GM19324 (cell line): ENCODE data around the gene SSR3.
"Not testable (repeated sequence)": the region's sequence is repeated elsewhere in the genome, so short reads cannot be mapped to it uniquely, and the experiment has no call there.

Experiments
- ATAC-seq: cut with Tn5 transposase; IDR thresholded peaks from one replicate; pipeline ENCODE4 v1.9.1; 2021; ENCODE audit warnings: mild to moderate bottlenecking, moderate library complexity; ENCODE audit not compliant: unreplicated experiment, low FRiP score

Gene SSR3

DNA sequence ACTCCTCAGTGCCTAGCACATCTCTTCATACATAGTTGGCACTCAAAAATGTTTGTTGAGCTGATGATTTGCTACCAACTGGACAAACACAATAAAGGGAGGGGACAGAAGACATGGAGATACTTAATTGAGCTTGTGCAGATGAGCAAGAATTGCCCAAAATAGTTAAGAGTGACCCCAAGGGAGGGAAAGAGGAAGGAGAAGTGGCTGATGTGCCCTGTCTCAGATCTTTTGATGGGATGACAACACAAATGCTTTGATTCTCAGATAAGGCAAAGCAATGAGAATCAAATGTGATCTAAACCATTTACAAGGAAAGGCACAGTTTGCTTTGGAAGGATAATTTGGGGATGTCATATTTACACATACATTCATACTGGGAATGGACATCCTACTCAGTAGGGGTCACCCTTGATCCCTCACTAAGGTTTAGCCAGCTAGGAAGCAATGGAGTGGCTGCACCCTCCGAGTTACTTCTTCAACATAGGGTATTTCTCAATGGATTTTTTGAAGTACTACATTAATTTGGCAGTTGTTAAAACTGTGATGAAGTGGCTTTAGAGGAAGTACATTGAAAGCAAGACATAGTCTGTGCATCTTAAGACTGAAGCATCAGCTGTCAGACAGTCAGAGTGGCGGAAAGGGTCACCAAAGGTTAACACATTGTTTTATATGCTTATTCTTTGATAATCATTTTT, 21.9 kb upstream of the SSR3 start:
- ATAC-seq, result no peak

DNA sequence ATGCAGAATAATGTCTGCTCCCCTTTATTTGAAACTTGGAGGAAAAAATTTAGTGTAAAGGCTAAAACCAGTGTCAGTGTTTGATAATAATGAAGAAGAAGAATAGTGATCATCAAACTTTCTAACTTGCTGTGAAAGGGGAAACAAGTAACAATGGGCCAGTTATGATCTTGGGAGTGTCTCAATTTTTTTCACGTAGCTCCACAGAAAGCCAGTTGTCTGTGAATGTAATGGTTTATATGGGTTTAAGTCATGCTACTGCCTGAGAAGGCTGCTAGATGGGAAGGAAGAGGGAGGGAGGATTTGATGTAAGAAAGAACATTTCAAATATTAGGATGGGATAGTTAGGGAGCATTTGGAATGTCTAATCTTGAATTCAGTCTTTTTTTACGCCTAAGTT, 21.1 kb upstream of the SSR3 start:
- no peak for ATAC-seq

DNA sequence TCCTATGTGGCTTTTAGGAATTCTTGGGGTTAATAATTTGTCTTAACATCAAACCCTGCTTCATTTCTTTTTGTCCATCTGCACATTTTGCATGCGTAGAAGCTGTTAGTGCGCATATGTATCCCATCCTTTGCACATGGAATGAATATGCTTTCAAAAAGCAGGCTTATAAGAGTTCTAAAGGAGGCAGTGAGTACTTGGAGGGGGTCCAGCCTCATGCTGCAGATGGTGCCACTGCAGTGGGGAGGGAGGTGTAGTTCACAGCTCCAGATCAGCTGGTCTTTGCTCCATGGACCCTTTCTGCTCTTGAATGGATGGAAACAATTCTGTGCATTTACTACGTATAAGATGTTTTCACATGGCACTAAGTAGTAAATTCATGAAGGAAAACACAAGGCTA, 20.7 kb upstream of the SSR3 start:
- no peak for ATAC-seq

DNA sequence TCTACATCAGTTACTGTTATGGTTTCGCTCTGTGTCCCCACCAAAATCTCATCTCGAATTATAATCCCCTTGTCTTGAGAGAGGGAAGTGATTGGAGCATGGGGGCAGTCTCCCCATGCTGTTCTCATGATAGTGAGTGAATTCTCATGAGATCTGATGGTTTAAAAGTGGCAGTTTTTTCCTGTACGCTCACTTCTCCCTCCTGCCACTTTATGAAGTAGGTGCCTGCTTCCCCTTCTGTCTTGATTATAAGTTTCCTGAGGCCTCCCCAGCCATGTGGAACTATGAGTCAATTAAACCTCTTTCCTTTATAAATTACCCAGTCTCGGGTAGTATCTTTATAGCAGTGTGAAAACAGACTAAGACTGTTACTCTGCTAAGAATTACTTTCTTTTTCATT, 15.0 kb upstream of the SSR3 start:
- not testable (repeated sequence) for ATAC-seq

DNA sequence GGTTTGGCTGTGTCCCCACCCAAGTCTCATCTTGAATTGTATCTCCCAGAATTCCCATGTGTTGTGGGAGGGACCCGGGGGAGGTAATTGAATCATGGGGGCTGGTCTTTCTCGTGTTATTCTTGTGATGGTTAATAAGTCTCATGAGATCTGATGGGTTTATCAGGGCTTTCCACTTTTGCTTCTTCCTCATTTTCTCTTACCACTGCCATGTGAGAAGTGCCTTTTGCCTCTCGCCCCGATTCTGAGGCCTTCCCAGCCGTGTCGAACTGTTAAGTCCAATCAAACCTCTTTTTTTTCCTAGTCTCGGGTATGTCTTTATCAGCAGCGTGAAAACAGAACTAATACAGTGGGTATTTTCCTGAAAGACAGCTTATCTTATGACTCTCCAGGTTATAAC, 14.1 kb upstream of the SSR3 start:
- ATAC-seq, result not testable (repeated sequence)

DNA sequence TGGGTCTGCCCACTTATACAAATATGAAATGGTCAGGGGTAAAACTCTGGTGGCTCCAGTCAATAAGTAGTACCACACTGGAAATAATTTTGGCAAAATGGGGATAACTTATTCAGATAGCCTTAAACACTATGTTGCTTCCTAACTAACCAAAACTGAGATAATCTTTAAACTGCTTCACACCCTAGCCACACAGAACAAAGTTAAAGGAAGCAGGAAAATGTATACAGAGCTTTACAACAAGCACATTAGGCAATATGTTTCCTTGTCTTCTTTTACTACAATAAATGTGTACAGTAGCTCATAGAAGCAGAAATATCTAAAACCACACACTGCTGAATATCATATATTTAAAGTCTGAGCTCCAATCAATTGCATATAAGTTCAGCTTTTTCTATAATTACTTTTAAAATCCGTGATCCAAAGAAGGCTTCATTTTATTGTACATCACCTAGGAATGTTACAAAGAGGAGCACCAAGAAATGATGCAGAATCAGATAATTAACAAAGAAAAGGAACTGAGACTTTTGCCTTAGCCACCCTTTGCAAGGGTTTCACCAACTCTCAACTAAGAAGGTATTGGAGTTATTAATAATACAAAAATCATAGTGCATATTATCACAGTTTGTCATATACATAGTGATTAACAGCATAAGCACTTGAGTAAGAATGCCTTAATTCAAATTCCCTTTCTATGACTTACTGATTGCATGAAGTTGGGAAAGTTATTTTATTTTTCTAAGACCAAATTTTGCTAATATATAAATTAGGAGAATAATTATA, 9.2 kb upstream of the SSR3 start:
- ATAC-seq, result no peak

GRCh38 chr3:156562486-156562885, 7.6 kb upstream of the SSR3 start:
- ATAC-seq, result not testable (repeated sequence)

- ATAC-seq, result no peak
Observed at GRCh38 chr3:156561533-156561932, 6.6 kb upstream of the SSR3 start.

- no peak for ATAC-seq
Observed at GRCh38 chr3:156559321-156559720, 4.4 kb upstream of the SSR3 start.

- no peak for ATAC-seq
Observed at GRCh38 chr3:156558389-156558788, 3.5 kb upstream of the SSR3 start.

- no peak for ATAC-seq
Observed at GRCh38 chr3:156554515-156554841, 439 bp downstream of the SSR3 start.

- ATAC-seq, result no peak
Observed at GRCh38 chr3:156553705-156554356, 1.1 kb downstream of the SSR3 start.

DNA sequence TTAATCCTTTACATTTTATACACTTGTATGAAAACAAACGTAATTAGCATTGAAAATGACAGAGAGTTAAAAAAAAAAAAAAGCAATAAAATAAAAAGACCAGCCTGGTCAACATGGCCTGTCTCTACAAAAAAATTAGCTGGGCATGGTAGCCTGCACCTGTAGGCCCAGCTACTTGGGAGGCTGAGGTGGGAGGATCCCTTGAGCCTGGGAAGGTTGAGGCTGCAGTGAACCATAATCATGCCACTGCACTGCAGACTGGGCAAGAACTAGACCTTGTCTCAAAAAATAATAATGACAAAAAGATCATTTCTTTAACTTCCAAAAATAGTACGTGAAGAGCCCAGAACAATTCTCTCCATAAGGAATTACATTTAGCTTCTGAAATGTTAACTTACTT, 1.9 kb downstream of the SSR3 start:
- no peak for ATAC-seq

GRCh38 chr3:156551746-156552145, 3.2 kb downstream of the SSR3 start:
- ATAC-seq, result no peak

DNA sequence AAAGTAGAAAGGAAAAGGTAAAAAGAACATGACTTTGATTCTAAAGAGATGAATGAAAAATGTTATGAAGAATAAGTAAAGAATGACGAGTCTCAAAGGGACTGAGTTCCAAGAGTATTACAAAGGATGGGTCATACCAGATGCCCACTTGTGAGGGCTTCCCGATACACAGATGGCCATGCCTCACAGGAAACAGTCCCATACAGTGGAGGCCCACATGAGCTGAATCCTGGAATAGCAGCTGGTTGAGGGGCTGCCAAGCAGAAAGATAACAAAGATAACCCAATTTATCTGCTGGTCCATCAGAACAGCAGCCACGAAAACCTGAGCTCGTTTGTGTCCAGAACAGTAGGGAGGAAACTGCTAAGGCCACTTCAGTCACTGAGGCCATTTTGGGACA, 3.7 kb downstream of the SSR3 start:
- ATAC-seq, result no peak

GRCh38 chr3:156548902-156549301, 6.0 kb downstream of the SSR3 start:
- no peak for ATAC-seq

DNA sequence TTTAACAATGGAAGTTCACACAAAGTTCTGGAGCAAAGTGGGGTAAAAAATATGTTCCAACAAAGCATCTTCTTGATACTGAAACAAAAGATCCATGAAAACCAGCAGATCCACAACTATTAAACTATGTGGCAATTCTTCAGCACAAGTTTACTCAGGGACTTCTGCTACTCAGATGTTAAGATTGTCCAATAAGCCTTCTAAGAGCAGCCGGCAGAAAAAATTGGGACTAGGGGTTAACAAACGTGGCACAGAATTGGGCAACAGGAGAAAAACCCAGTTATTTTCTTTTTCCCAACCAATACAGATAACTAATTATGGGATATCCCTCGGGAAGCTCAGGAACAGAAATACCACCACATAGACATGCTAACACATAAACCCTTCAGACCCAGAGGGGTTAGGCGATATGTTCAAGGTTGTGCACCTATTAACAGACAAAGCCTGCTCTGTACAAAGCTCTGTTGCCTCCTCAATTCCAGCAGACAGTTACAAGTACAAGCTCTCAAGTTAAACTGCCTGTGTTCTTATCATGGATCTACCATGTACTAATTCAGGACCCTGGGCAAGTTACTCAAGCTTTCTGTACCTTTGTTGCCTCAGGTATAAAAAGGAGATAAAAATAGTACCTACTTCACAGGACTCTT, 6.8 kb downstream of the SSR3 start:
- ATAC-seq, result no peak

- no peak for ATAC-seq
Observed at GRCh38 chr3:156547637-156548036, 7.3 kb downstream of the SSR3 start.

GRCh38 chr3:156543043-156543555, 11.8 kb downstream of the SSR3 start:
- ATAC-seq, result no peak

GRCh38 chr3:156542101-156543042, 12.5 kb downstream of the SSR3 start:
- ATAC-seq, result no peak
